Posterior vena cava (tissue), 2 donors: Measurements from ENCODE around the gene NAV2. TPM values are rescaled to one million over a fixed set of nuclear protein-coding genes. Genes with fewer than 3 reads are reported as not detected.

ENCODE experiments used
- DNase-seq: peaks from one replicate; pipeline ENCODE4 v3.0.0-alpha.2; 2020; ENCODE audit warnings: low spot score
- intact Hi-C, 2 donors: fragments of 100-400 bp; cut with DNase I; formaldehyde crosslinking; loops; one replicate each; pipeline versions ENCODE4 v1.14.1 to v1.14.2; 2022 to 2023
- total RNA-seq, 2 donors: library from RNA; stranded (reverse); fragmentation: NEBNext Ultra II Directional; extraction: Animal tissue kit (Norgen Biotek cat#: 25700); gene quantifications; one replicate each; pipeline ENCODE4 v1.2.1, GENCODE V29; 2021
- donor health status: DM: yes; HTN: yes; CAD: no.
- donor health status: DM: yes; HTN: yes; CAD: no.

Gene NAV2
- total RNA-seq, 2 donors from 2014 or later: 69.2 to 108 TPM

- DNase-seq: no peak
- intact Hi-C loops: no loop called here
Measured at GRCh38 chr11:19834771-19835170, 122.1 kb downstream of the NAV2 start.

DNA sequence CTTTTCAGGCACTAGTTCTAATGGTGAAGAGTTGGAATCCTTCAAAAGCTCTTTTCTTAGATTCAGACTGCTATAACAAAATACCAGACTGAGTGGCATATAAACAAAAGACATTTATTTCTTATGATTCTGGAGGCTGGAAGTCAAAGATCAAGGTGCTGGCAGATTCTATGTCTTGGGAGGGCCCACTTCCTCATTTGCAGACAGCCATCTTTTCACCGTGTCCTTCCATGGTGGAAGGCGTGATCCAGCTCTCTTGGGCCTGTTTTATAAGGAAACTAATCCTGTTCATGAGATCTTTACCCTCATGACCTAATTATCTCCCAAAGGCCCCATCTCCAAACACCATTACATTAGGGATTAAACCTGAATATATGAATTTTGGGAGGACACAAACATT, 124.0 kb downstream of the NAV2 start:
- intact Hi-C loops: no loop called here

DNA sequence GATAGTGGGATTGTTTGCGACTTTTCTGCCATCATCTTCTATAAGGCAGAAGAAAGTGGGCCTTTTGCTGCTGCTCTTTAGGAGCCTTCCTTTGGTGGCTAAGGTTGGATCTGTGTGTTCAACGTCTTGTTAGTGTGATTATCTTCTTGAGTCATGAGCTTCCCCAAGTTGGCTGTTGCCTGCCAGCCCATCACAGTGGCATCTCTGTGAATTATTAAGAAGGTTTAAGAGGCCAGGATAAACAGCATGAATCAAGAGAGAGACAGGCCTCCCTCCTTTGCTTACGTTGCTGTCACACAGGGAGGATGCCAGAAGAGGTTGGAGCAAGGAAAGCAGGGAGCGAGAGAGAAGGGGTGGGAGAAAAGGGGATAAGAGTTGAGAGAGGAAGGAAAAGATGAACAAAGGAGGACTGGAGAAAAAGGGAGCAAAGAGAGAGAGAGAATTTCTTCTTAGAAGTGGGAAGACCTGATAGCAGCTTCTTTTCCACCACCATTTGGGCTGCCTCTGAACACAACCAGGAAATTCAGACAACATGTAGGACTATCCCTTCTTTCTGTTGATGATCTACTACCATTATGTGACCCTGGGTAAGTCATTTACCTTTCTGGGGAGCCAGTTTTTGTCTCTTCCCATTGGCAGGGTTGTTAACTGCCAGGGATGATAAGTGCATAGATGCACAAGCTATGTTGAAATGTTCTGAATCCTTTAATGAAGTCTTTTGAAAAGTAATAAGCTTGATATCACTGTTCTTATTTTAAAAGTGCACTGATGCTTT, 126.5 kb downstream of the NAV2 start:
- intact Hi-C loops: no loop called here

More for the DNA sequence above, 124.0 kb downstream of the NAV2 start:
- no peak for DNase-seq

DNA sequence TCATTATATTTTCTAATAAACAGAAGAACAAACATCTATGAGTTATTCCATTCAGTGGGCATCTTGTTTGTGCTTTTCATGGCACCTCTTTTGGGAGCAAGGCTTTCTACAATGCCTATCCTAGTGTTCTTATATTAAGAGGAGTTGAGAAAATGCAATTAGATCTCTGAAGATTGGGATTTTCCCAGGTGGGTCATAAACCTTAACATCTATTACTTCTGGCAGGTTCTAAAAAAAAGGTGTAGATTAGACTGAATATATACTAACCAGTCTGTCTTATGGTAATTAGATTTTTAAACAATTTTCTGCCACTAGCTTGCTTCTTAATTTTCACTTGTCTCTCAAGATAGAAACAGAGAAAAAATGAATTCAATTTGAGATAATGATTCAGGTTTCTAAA, 128.3 kb downstream of the NAV2 start:
- no peak for DNase-seq
- intact Hi-C loops: no loop called here

More for the DNA sequence above, 126.5 kb downstream of the NAV2 start:
- no peak for DNase-seq

GRCh38 chr11:19842505-19842904, 129.9 kb downstream of the NAV2 start:
- DNase-seq: no peak
- intact Hi-C loops: no loop called here

DNA sequence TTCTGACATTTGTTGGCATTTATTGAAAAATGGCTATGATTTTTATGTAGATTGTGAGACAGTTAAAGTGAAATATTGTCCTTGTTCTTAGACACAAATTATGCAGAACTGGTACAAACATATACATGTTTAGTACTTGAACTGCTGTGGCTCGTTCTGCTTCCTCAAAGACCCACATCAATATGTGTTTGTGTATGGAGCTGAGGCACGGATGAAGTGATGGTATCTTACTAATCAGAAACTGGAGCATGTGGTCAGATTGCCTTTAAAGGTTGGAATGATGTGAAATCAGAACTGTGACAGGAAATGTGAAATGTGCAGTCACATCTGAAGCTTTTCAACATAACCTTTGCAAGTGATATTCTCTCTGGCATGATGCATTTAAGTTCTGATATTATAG, 130.4 kb downstream of the NAV2 start:
- no peak for DNase-seq
- intact Hi-C loops: no loop called here

GRCh38 chr11:19844012-19844411, 131.4 kb downstream of the NAV2 start:
- DNase-seq: no peak
- intact Hi-C loops: no loop called here

DNA sequence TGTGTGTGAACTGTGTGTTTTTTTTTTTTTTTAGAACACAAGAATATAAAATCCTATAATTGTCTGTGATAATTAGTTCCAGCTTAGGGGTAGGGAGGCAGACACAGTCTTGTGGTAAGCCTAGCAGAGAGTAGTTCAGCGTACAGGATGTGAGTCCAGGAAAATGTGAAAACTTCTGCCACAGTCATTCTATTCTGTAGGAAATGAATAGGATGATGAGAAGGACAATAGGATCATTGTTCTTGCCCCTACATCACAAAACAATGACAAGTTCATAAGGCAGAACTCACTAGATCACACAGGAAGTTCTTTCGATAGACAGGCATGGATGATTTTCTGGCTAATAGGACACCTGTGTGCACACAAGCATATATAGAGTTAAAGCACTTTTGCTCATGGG, 132.2 kb downstream of the NAV2 start:
- intact Hi-C loops: no loop called here
- DNase-seq: no peak

DNA sequence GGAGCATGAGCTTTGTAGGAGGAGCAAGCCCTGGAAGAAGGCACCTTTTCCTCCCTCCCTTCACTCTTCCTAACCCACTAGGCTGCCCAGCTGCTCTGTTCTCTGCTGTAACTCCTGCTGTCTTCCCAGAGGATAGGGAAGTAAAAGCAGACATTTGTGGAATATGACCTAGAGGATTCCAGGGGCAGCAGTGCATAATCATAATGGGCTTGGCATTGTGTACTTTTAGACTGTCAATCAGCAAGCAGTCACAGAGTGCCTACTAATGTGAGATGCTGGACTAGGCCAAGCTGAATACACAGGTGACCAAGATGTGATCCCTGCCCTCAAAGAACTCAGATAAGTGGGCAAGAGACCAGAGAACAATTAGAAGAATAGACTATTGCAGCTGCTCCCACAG, 133.0 kb downstream of the NAV2 start:
- no peak for DNase-seq
- intact Hi-C loops: no loop called here

- DNase-seq: no peak
- intact Hi-C loops: no loop called here
Measured at GRCh38 chr11:19846654-19847305, 134.1 kb downstream of the NAV2 start.

- intact Hi-C loops: no loop called here
- no peak for DNase-seq
Measured at GRCh38 chr11:19848219-19848618, 135.6 kb downstream of the NAV2 start.

GRCh38 chr11:19849107-19849789, 136.6 kb downstream of the NAV2 start:
- DNase-seq: no peak
- intact Hi-C loops: no loop called here

DNA sequence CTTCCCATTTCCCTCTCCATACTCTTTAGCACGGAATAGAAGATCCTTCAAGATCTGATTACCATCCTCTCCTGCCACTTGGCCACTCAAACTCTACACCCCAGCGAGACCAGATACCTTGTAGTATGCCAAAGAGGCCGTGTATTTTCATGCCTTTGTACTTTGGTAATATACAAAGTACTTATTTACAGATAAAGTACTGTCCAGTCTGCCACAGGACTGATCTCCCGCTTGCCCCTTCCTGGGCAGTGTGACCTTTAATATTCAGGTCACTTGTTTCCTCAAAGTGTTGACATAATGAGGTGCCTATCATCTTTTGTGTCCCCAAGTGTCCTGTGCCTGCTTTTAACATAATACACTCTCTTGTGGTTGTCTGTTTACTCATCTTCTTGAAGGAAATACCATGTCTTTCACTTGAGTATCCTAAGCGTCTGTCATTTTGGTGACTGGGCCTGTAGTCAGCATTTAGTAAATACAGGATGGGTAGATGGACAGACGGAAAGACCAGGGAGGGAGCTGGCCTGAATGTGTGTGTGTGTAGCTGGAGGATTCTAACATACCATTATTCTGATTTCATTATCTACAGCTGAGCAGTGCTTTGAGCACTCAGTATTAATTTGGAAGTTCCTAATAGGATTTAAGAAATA, 137.4 kb downstream of the NAV2 start:
- no peak for DNase-seq
- intact Hi-C loops: no loop called here

DNA sequence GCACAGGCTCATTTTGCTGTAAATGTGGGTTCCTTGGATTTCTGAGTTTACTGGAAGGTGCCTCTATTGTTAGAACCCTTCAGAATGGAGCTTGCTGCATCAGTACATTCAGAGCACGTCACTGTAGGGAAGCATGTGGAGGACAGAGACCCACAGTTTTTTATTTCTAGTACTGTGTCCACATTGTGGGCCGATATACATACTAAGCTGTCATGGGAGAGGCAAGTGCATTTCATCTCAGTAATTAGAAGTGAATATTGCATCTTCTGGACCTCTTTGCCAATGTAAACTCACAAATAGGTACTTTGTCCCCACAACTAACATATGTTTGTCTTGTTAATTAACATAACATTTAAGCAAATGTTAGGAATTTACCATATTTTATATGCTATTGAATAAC, 139.7 kb downstream of the NAV2 start:
- intact Hi-C loops: no loop called here
- DNase-seq: no peak

DNA sequence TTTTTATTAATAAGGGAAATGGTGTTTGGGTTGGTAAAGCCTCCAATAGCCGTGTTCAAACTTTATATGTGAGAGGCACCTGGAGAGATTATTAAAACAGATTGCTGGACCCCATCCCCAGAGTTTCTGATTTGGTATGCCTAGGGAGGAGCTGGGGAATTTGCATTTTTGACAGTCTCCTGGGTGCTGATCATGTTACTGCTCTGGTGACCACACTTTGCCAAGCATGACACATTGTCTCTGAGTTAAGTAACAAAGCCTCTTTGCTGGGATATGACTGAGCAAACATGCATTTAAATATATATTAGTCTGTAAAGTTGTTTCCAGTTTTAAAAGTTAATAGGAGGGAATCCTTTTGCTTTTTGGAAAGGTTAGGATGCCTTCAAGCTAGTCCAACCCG, 140.4 kb downstream of the NAV2 start:
- DNase-seq: no peak
- intact Hi-C loops: no loop called here

GRCh38 chr11:19853920-19854319, 141.3 kb downstream of the NAV2 start:
- DNase-seq: no peak
- intact Hi-C loops: no loop called here

DNA sequence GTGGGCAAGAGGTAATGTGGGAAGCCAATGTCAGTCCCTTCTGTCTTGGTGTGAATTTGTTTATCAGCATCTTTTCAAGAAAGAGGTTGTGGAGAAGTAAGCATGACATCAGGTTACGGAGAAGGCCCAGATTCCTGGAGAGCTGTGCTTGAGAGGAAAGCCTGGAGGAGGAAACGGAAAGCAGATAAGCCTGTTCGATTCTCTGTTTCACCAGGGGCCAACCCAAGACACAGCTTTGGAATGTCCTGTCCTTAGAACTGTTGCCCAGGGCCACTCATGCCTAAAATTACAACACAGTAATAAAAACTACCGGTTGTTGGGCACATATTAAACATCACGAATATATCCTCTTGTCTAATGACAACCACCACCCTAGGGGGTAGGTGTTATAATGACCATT, 148.5 kb downstream of the NAV2 start:
- intact Hi-C loops: no loop called here
- no peak for DNase-seq

GRCh38 chr11:19862091-19862490, 149.5 kb downstream of the NAV2 start:
- intact Hi-C loops: no loop called here
- DNase-seq: no peak

DNA sequence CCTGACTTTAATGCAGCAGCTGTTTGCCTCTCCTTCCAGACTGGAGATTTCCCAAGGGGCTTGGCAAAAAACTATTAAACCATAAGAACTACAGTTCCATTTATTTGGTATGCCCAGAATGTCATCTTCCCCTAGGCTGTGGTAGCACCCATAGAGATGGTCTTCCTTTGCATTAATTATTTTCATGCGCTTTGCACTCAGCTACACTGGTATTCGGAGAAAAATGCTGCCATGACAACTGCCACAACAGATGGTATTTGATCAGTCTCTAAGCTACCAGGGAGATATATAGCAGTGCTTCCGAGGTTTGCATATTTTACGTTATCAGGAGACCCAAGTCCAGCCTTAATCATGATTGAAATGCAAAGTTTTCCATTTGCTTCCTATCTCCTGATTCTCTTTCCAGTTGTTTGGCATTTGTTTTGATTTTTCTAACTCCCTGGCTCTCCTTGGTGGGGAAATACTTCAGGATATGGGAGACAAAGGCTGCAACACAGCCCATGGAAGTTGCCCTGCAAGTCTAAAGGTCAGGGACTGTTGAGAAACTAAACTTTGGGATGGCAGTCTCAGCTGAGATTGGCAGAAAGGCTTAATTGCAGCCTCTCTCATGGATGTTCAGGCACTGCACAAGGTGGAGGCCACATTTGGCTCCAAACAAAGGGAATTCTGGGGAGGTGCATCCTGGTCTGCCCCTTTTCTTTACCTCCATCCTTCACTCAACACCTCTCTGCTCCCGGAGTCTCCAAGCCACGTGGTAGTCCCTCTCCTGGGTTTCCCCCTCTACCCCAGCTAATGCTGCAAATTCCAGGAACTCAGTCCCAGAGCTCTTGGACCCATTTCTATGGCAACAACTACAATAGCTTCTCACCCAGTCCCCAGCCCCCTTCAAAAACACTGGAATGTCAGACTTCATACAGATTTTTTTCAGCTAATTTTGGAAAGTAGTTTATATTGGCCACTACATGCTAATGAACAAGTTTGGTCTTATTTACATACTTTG, 151.8 kb downstream of the NAV2 start:
- no peak for DNase-seq
- intact Hi-C loops: no loop called here
